HCT116 (cell line): ENCODE results near the gene CSNK2B. TPM values are rescaled to one million over a fixed set of nuclear protein-coding genes. Genes with fewer than 3 reads are reported as not detected.

Experiments used
- ATAC-seq: fragments of 200-7000 bp; cut with Tn5 transposase; 2 replicates; pipeline ENCODE4 v1.9.1; 2020; ENCODE audit warnings: mild to moderate bottlenecking, moderate library complexity
- BruUV-seq: library from RNA; stranded (reverse); fragments of 400-500 nt; replicated peaks from 2 replicates; lab custom pipeline; 2021; lab: Mats Ljungman, UMichigan
- CTCF ChIA-PET: fragments of 300-600 bp; sonication (Branson Sonifier 250); formaldehyde crosslinking; loops from one replicate; lab custom pipeline; 2021; ENCODE audit warnings: antibody characterized with exemption; lab: Charles Lee
- POLR2A ChIA-PET: fragments of 300-600, 350-600 bp; sonication (Branson Sonifier 250); formaldehyde crosslinking; loops from one replicate; lab custom pipeline; 2021; ENCODE audit warnings: antibody characterized with exemption; lab: Charles Lee
- RAD21 ChIA-PET, 2 experiments: fragments of 300-600 bp; sonication (Branson Sonifier 250); formaldehyde crosslinking; loops; one replicate each; lab custom pipeline; 2023; ENCODE audit warnings: low total read pairs in 2 of 2; ENCODE audit not compliant: uncharacterized antibody in 2 of 2, unreplicated experiment in 2 of 2, low non-redundant PET in 1 of 2; lab: Charles Lee
- DNase-seq: peaks from one replicate; pipeline ENCODE4 v3.0.0-alpha.2; 2010; ENCODE audit warnings: low read depth, low spot score
- H2AFZ ChIP-seq: fragments of 200-600 bp; shearing (Covaris generic), sonication (generic); 2 replicates; pipeline ENCODE4 v1.6.1; 2017; ENCODE audit warnings: low read depth, mixed run types, mixed read lengths, antibody characterized with exemption, low read length; ENCODE audit not compliant: poor library complexity, severe bottlenecking
- H3K27ac ChIP-seq: 2 replicates; pipeline ENCODE4 v1.5.1; 2012; ENCODE audit warnings: low read depth, low read length
- H3K27me3 ChIP-seq: fragments of 200-600 bp; sonication (generic); 2 replicates; pipeline ENCODE4 v1.6.1; 2016; ENCODE audit warnings: mixed run types, low read length, mixed read lengths; ENCODE audit not compliant: insufficient read depth
- H3K36me3 ChIP-seq, 2 experiments: fragments of 200-500 bp in 1 of 2; fragments of 200-600 bp in 1 of 2; sonication (Bioruptor generic) in 1 of 2; sonication (generic) in 1 of 2; 2 replicates each; pipeline versions ENCODE4 v1.5.1 to v1.6.1; 2014 to 2016; ENCODE audit warnings: low read length in 2 of 2, inconsistent platforms in 1 of 2, mixed read lengths in 1 of 2, mixed run types in 1 of 2; ENCODE audit not compliant: insufficient read depth in 2 of 2, control insufficient read depth in 1 of 2
- H3K4me1 ChIP-seq, 2 experiments: fragments of 200-600 bp in 1 of 2; sonication (generic) in 1 of 2; 2 replicates each; pipeline versions ENCODE4 v1.5.1 to v1.6.1; 2012 to 2017; ENCODE audit warnings: low read length in 2 of 2, inconsistent platforms in 1 of 2, mild to moderate bottlenecking in 1 of 2, mixed read lengths in 1 of 2, mixed run types in 1 of 2, moderate library complexity in 1 of 2; ENCODE audit not compliant: insufficient read depth in 2 of 2, control insufficient read depth in 1 of 2
- H3K4me2 ChIP-seq: fragments of 200-600 bp; sonication (generic); 2 replicates; pipeline ENCODE4 v1.6.1; 2017; ENCODE audit warnings: mixed run types, low read length, mixed read lengths
- H3K4me3 ChIP-seq, 2 experiments: fragments of 200-600 bp in 1 of 2; sonication (generic) in 1 of 2; replicated peaks in 1 of 2; 2 replicates each; pipeline ENCODE4 v1.5.1; 2011 to 2016; ENCODE audit warnings: low read length in 2 of 2, control low read depth in 1 of 2, low read depth in 1 of 2, mild to moderate bottlenecking in 1 of 2, mixed read lengths in 1 of 2, mixed run types in 1 of 2
- H3K79me2 ChIP-seq: fragments of 200-600 bp; sonication (generic); 2 replicates; pipeline ENCODE4 v1.6.1; 2017; ENCODE audit warnings: mild to moderate bottlenecking, mixed run types, low read length, moderate library complexity, mixed read lengths; ENCODE audit not compliant: insufficient read depth
- H3K9ac ChIP-seq: fragments of 200-600 bp; sonication (generic); 2 replicates; pipeline ENCODE4 v1.6.1; 2016; ENCODE audit warnings: low read length, mixed read lengths
- H3K9me2 ChIP-seq: fragments of 200-600 bp; sonication (generic), shearing (Covaris generic); 2 replicates; pipeline ENCODE4 v1.6.1; 2017; ENCODE audit warnings: mixed run types, mild to moderate bottlenecking, moderate library complexity; ENCODE audit not compliant: insufficient read depth
- H3K9me3 ChIP-seq, 2 experiments: fragments of 200-500 bp in 1 of 2; fragments of 200-600 bp in 1 of 2; sonication (Bioruptor generic) in 1 of 2; sonication (generic) in 1 of 2; 2 replicates each; pipeline ENCODE4 v1.6.1; 2014 to 2017; ENCODE audit warnings: low read length in 2 of 2, mixed read lengths in 2 of 2, inconsistent platforms in 1 of 2, low read depth in 1 of 2, mild to moderate bottlenecking in 1 of 2, mixed run types in 1 of 2, moderate library complexity in 1 of 2; ENCODE audit not compliant: control insufficient read depth in 1 of 2, insufficient read depth in 1 of 2
- H4K20me1 ChIP-seq: fragments of 200-600 bp; sonication (generic), shearing (Covaris generic); 2 replicates; pipeline ENCODE4 v1.6.1; 2017; ENCODE audit warnings: mixed run types, mild to moderate bottlenecking, moderate library complexity; ENCODE audit not compliant: insufficient read depth
- CBX3 ChIP-seq: IDR thresholded peaks from 2 replicates; pipeline ENCODE4 v1.6.1; 2012; ENCODE audit warnings: low read depth
- CEBPB ChIP-seq: IDR thresholded peaks from 2 replicates; pipeline ENCODE4 v1.6.1; 2012; ENCODE audit warnings: low read depth
- ELF1 ChIP-seq: IDR thresholded peaks from 2 replicates; pipeline ENCODE4 v1.6.1; 2012; ENCODE audit warnings: low read depth, borderline replicate concordance
- EZH2 ChIP-seq: fragments of 200-600 bp; sonication (generic); IDR thresholded peaks from 2 replicates; pipeline ENCODE4 v1.6.1; 2017; ENCODE audit warnings: antibody characterized with exemption, mixed run types
- POLR2A ChIP-seq: IDR thresholded peaks from 2 replicates; pipeline ENCODE4 v1.7.0; 2011; ENCODE audit warnings: borderline replicate concordance; ENCODE audit not compliant: insufficient read depth, insufficient read length; ENCODE audit errors: extremely low read depth
- POLR2AphosphoS5 ChIP-seq: IDR thresholded peaks from 2 replicates; pipeline ENCODE4 v1.6.1; 2011; ENCODE audit warnings: mild to moderate bottlenecking, low read depth, low read length, moderate library complexity
- RAD21 ChIP-seq: IDR thresholded peaks from 2 replicates; pipeline ENCODE4 v1.6.1; 2012; ENCODE audit warnings: low read depth, mild to moderate bottlenecking
- REST ChIP-seq: IDR thresholded peaks from 2 replicates; pipeline ENCODE4 v1.6.1; 2012; ENCODE audit warnings: low read depth
- SIN3A ChIP-seq: IDR thresholded peaks from 2 replicates; pipeline ENCODE4 v1.6.1; 2012; ENCODE audit warnings: low read depth
- SP1 ChIP-seq: IDR thresholded peaks from 2 replicates; pipeline ENCODE4 v1.6.1; 2012; ENCODE audit warnings: low read depth
- TCF7L2 ChIP-seq: IDR thresholded peaks from 2 replicates; pipeline ENCODE4 v1.7.0; 2011; ENCODE audit warnings: borderline replicate concordance, inconsistent platforms; ENCODE audit not compliant: insufficient read depth, insufficient read length; ENCODE audit errors: extremely low read depth
- YY1 ChIP-seq: IDR thresholded peaks from 2 replicates; pipeline ENCODE4 v1.6.1; 2011; ENCODE audit warnings: low read length, low read depth, moderate library complexity, mild to moderate bottlenecking; ENCODE audit not compliant: insufficient replicate concordance; ENCODE audit errors: extremely low read depth
- ZFX ChIP-seq: fragments of 450-650 bp; IDR thresholded peaks from 2 replicates; pipeline ENCODE4 v1.6.1; 2017
- ZNF274 ChIP-seq: fragments of 200-500 bp; sonication (Bioruptor generic); IDR thresholded peaks from 2 replicates; pipeline ENCODE4 v1.6.1; 2014; ENCODE audit warnings: mild to moderate bottlenecking, low read depth, low read length, inconsistent platforms
- intact Hi-C: fragments of 100-400 bp; cut with micrococcal nuclease; formaldehyde crosslinking; loops from 2 replicates; pipeline ENCODE4 v1.10.0; 2022
- total RNA-seq: library from RNA; stranded (reverse); gene quantifications from one replicate; pipeline ENCODE4 v1.2.1, GENCODE V29; 2021; ENCODE audit not compliant: unreplicated experiment
- TF ChIP-seq, protein P1 (sequence below): IDR thresholded peaks from 2 replicates; pipeline ENCODE4 v1.6.1; 2012

CSNK2B gene
- total RNA-seq, 1 experiment from 2014 or later, result 210 TPM

- TF ChIP-seq REST, result no peak
Measured at GRCh38 chr6:31713991-31714684, 48.3 kb downstream of the CSNK2B start (continued).

- Histone ChIP-seq H3K79me2 (no peaks in the 10 kb centered on the region), H4K20me1 (no peaks in the 10 kb centered on the region), H3K9me3 (no peaks in the 10 kb centered on the region), H3K27ac (no peak within 1 kb of the TSS), H3K4me3 (0 out of 4 replicates have a peak within 1 kb of the TSS, but pooled peaks of 1 of the 2 experiments have one; percentile 15), H3K27me3 (no peaks in the 10 kb centered on the region), H2AFZ (peak within 1 kb of the TSS; percentile 79), H3K36me3 (no peaks in the 10 kb centered on the region), H3K4me1 (peaks cover 41 to 55% of the 10 kb centered on the region in 2 experiments), H3K4me2 (peak within 1 kb of the TSS; percentile 67), H3K9me2 (no peaks in the 10 kb centered on the region), H3K9ac (peak within 1 kb of the TSS; percentile 28)
- no TSS peak for BruUV-seq
- ATAC-seq (no peak), DNase-seq (no peak)
- ChIA-PET CTCF (interaction anchor here (1.0 to 1.3 kb wide), 2 partner anchors 76 to 115 kb away, joined by 3 to 6 read pairs; no protein-coding TSS in a partner anchor), RAD21 (no interaction called here), POLR2A (interaction anchor here (0.7 to 1.2 kb wide), 3 partner anchors 10 to 112 kb away, joined by 3 to 5 read pairs (median 3); partner anchors contain the start of gene HSPA1B)
- intact Hi-C loops, result no loop called here
- no peak for TF ChIP-seq SIN3A
- TF ChIP-seq EZH2, result no peak
- TF ChIP-seq REST, result no peak
- no peak for TF ChIP-seq RAD21
- TF ChIP-seq CBX3, result no peak
- no peak for TF ChIP-seq TCF7L2
- no peak for TF ChIP-seq ZNF274
- TF ChIP-seq, protein P1, sequence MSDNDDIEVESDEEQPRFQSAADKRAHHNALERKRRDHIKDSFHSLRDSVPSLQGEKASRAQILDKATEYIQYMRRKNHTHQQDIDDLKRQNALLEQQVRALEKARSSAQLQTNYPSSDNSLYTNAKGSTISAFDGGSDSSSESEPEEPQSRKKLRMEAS, result no peak
- TF ChIP-seq SP1, result no peak
- no peak for TF ChIP-seq POLR2AphosphoS5
- no peak for TF ChIP-seq POLR2A
- no peak for TF ChIP-seq ZFX
- no peak for TF ChIP-seq YY1
- no peak for TF ChIP-seq ELF1
- TF ChIP-seq CEBPB, result no peak
Measured at GRCh38 chr6:31715022-31715958, 49.4 kb downstream of the CSNK2B start, which contains the start of gene LY6G6D. Gene LY6G6D (plus strand): TSS chr6:31715348. CDS start chr6:31715356, 8 bp downstream.
